HEK293 (cell line): ENCODE results near the gene HPSE.

Experiments
- CTCF ChIA-PET: fragments of 350-600 bp; formaldehyde crosslinking; extraction: SDS; loops from one replicate; lab custom pipeline; 2021; ENCODE audit warnings: antibody characterized with exemption; lab: Yijun Ruan, JAX
- POLR2A ChIA-PET: fragments of 300-600 bp; formaldehyde crosslinking; extraction: SDS; loops from one replicate; lab custom pipeline; 2020; ENCODE audit warnings: antibody characterized with exemption, inconsistent platforms; lab: Yijun Ruan, JAX
- H3K27ac ChIP-seq: fragments of 200-500 bp; sonication (Bioruptor generic); 2 replicates; pipeline ENCODE4 v1.5.1; 2014; ENCODE audit warnings: low read depth, low read length, control low read depth, inconsistent platforms; ENCODE audit errors: extremely low read depth
- H3K36me3 ChIP-seq, 2 experiments: fragments of 200-500 bp in 1 of 2; sonication (Bioruptor generic) in 1 of 2; 1 replicate in 1 of 2; 2 replicates in 1 of 2; pipeline ENCODE4 v1.5.1; 2014 to 2017; ENCODE audit warnings: inconsistent platforms in 2 of 2, low read length in 2 of 2; ENCODE audit not compliant: control insufficient read depth in 2 of 2, insufficient read depth in 1 of 2
- H3K4me1 ChIP-seq: fragments of 200-500 bp; sonication (Bioruptor generic); 2 replicates; pipeline ENCODE4 v1.5.1; 2014; ENCODE audit warnings: mild to moderate bottlenecking, low read length, inconsistent platforms; ENCODE audit not compliant: control insufficient read depth, insufficient read depth
- H3K4me3 ChIP-seq: 2 replicates; pipeline ENCODE4 v1.5.1; 2011; ENCODE audit warnings: low read depth, mild to moderate bottlenecking, control low read depth, low read length, moderate library complexity
- H3K9me3 ChIP-seq: fragments of 200-500 bp; sonication (Bioruptor generic); 2 replicates; pipeline ENCODE4 v1.5.1; 2014; ENCODE audit warnings: low read depth, low read length, inconsistent platforms; ENCODE audit not compliant: control insufficient read depth, insufficient read depth
- KLF7 ChIP-seq: fragments of 450-650 bp; formaldehyde crosslinking; IDR thresholded peaks from 2 replicates; pipeline ENCODE4 v1.5.1; 2016; ENCODE audit warnings: missing biosample characterization, missing genetic modification characterization, borderline replicate concordance
- KLF9 ChIP-seq: fragments of 450-650 bp; formaldehyde crosslinking; IDR thresholded peaks from 2 replicates; pipeline ENCODE4 v1.5.1; 2016; ENCODE audit warnings: missing biosample characterization, missing genetic modification characterization, low read depth
- MZF1 ChIP-seq: fragments of 450-650 bp; formaldehyde crosslinking; IDR thresholded peaks from 2 replicates; pipeline ENCODE4 v1.5.1; 2017; ENCODE audit warnings: missing biosample characterization, missing genetic modification characterization, borderline replicate concordance
- PRDM1 ChIP-seq: fragments of 450-650 bp; formaldehyde crosslinking; IDR thresholded peaks from 2 replicates; pipeline ENCODE4; 2016; ENCODE audit warnings: missing biosample characterization, missing genetic modification characterization
- SP2 ChIP-seq: fragments of 450-650 bp; formaldehyde crosslinking; IDR thresholded peaks from 2 replicates; pipeline ENCODE4 v1.5.1; 2016; ENCODE audit warnings: missing biosample characterization, missing genetic modification characterization
- ZFP41 ChIP-seq: fragments of 450-650 bp; formaldehyde crosslinking; IDR thresholded peaks from 2 replicates; pipeline ENCODE4 v1.5.1; 2016; ENCODE audit warnings: missing biosample characterization, missing genetic modification characterization, borderline replicate concordance
- ZNF121 ChIP-seq: fragments of 450-650 bp; formaldehyde crosslinking; IDR thresholded peaks from 2 replicates; pipeline ENCODE4 v1.5.1; 2016; ENCODE audit warnings: missing biosample characterization, missing genetic modification characterization
- ZNF132 ChIP-seq: fragments of 450-650 bp; formaldehyde crosslinking; IDR thresholded peaks from 2 replicates; pipeline ENCODE4 v1.5.1; 2017; ENCODE audit warnings: missing biosample characterization, missing genetic modification characterization, borderline replicate concordance
- ZNF157 ChIP-seq: fragments of 450-650 bp; formaldehyde crosslinking; IDR thresholded peaks from 2 replicates; pipeline ENCODE4 v1.5.1; 2016; ENCODE audit warnings: missing biosample characterization, missing genetic modification characterization
- ZNF292 ChIP-seq: fragments of 450-650 bp; formaldehyde crosslinking; IDR thresholded peaks from 2 replicates; pipeline ENCODE4 v1.5.1; 2016; ENCODE audit warnings: low read depth, missing biosample characterization, missing genetic modification characterization, borderline replicate concordance
- ZNF544 ChIP-seq: fragments of 450-650 bp; formaldehyde crosslinking; IDR thresholded peaks from 2 replicates; pipeline ENCODE4 v1.5.0; 2017; ENCODE audit warnings: missing biosample characterization, missing genetic modification characterization
- ZNF571 ChIP-seq: fragments of 450-650 bp; formaldehyde crosslinking; IDR thresholded peaks from 2 replicates; pipeline ENCODE4 v1.5.0; 2017; ENCODE audit warnings: missing biosample characterization, missing genetic modification characterization
- ZNF623 ChIP-seq: fragments of 450-650 bp; formaldehyde crosslinking; IDR thresholded peaks from 2 replicates; pipeline ENCODE4 v1.5.1; 2016; ENCODE audit warnings: missing biosample characterization, missing genetic modification characterization
- ZNF768 ChIP-seq: fragments of 450-650 bp; formaldehyde crosslinking; IDR thresholded peaks from 2 replicates; pipeline ENCODE4 v1.5.1; 2018; ENCODE audit warnings: missing biosample characterization, mild to moderate bottlenecking, missing genetic modification characterization
- ZNF785 ChIP-seq: fragments of 450-650 bp; formaldehyde crosslinking; IDR thresholded peaks from 2 replicates; pipeline ENCODE4 v1.5.1; 2016; ENCODE audit warnings: missing biosample characterization, missing genetic modification characterization
- ZNF791 ChIP-seq: fragments of 450-650 bp; formaldehyde crosslinking; IDR thresholded peaks from 2 replicates; pipeline ENCODE4 v1.5.1; 2016; ENCODE audit warnings: missing biosample characterization, missing genetic modification characterization
- TF ChIP-seq, protein P1 (sequence below): fragments of 450-650 bp; formaldehyde crosslinking; IDR thresholded peaks from 2 replicates; pipeline ENCODE4 v1.5.1; 2016; ENCODE audit warnings: missing biosample characterization, missing genetic modification characterization
- TF ChIP-seq, protein P2 (sequence below): fragments of 450-650 bp; formaldehyde crosslinking; IDR thresholded peaks from 2 replicates; pipeline ENCODE4 v1.5.1; 2016; ENCODE audit warnings: missing biosample characterization, missing genetic modification characterization
- TF ChIP-seq, protein P3 (sequence below): fragments of 450-650 bp; formaldehyde crosslinking; IDR thresholded peaks from 2 replicates; pipeline ENCODE4 v1.5.1; 2016; ENCODE audit warnings: missing biosample characterization, missing genetic modification characterization
- TF ChIP-seq, protein P4 (sequence below): fragments of 450-650 bp; formaldehyde crosslinking; IDR thresholded peaks from 2 replicates; pipeline ENCODE4 v1.5.1; 2016; ENCODE audit warnings: missing biosample characterization, missing genetic modification characterization
- TF ChIP-seq, protein P5 (sequence below): fragments of 450-650 bp; formaldehyde crosslinking; IDR thresholded peaks from 2 replicates; pipeline ENCODE4 v1.5.1; 2016; ENCODE audit warnings: missing biosample characterization, missing genetic modification characterization, low read depth
- TF ChIP-seq, protein P6 (sequence below): fragments of 450-650 bp; formaldehyde crosslinking; IDR thresholded peaks from 2 replicates; pipeline ENCODE4 v1.5.1; 2016; ENCODE audit warnings: missing biosample characterization, missing genetic modification characterization

The HPSE gene

DNA sequence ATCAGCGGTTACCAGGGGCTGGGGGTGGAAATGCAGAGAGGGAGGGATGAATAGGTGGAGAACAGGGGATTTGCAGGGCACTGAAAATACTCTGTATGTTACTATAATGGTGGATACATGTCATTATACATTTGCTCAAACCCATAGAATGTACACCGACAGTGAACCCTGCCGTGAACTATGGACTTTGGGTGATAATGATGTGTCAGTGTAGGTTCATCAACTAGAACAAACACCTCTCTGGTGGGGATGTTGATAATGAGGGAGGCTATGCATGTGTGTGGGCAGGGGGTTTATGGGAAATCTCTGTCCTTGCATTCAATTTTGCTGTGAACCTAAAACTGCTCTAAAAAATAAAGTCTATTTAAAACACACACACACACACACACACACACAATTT, 11.5 kb downstream of the HPSE start:
- Histone ChIP-seq H3K4me3 (no peak overlapping the region), H3K4me1 (no peaks in the 10 kb centered on the region), H3K27ac (no peak overlapping the region), H3K9me3 (no peaks in the 10 kb centered on the region), H3K36me3 (no peaks in the 10 kb centered on the region)
- TF ChIP-seq, protein P1, sequence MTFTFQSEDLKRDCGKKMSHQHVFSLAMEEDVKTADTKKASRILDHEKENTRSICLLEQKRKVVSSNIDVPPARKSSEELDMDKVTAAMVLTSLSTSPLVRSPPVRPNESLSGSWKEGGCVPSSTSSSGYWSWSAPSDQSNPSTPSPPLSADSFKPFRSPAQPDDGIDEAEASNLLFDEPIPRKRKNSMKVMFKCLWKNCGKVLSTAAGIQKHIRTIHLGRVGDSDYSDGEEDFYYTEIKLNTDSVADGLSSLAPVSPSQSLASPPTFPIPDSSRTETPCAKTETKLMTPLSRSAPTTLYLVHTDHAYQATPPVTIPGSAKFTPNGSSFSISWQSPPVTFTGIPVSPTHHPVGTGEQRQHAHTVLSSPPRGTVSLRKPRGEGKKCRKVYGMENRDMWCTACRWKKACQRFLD (tag by site-specific recombination) = no peak
- TF ChIP-seq PRDM1 (tag by site-specific recombination) (no peak), ZNF768 (tag by site-specific recombination) (no peak), KLF7 (tag by site-specific recombination) (no peak), ZNF791 (tag by site-specific recombination) (no peak), ZNF292 (tag by site-specific recombination) (no peak), ZNF544 (tag by site-specific recombination) (no peak), SP2 (no peak), ZNF785 (no peak)
- TF ChIP-seq, protein P2, sequence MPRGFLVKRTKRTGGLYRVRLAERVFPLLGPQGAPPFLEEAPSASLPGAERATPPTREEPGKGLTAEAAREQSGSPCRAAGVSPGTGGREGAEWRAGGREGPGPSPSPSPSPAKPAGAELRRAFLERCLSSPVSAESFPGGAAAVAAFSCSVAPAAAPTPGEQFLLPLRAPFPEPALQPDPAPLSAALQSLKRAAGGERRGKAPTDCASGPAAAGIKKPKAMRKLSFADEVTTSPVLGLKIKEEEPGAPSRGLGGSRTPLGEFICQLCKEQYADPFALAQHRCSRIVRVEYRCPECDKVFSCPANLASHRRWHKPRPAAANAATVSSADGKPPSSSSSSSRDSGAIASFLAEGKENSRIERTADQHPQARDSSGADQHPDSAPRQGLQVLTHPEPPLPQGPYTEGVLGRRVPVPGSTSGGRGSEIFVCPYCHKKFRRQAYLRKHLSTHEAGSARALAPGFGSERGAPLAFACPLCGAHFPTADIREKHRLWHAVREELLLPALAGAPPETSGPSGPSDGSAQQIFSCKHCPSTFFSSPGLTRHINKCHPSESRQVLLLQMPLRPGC (tag by site-specific recombination) = no peak
- TF ChIP-seq, protein P3, sequence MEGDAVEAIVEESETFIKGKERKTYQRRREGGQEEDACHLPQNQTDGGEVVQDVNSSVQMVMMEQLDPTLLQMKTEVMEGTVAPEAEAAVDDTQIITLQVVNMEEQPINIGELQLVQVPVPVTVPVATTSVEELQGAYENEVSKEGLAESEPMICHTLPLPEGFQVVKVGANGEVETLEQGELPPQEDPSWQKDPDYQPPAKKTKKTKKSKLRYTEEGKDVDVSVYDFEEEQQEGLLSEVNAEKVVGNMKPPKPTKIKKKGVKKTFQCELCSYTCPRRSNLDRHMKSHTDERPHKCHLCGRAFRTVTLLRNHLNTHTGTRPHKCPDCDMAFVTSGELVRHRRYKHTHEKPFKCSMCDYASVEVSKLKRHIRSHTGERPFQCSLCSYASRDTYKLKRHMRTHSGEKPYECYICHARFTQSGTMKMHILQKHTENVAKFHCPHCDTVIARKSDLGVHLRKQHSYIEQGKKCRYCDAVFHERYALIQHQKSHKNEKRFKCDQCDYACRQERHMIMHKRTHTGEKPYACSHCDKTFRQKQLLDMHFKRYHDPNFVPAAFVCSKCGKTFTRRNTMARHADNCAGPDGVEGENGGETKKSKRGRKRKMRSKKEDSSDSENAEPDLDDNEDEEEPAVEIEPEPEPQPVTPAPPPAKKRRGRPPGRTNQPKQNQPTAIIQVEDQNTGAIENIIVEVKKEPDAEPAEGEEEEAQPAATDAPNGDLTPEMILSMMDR (tag by site-specific recombination) = no peak
- TF ChIP-seq, protein P4, sequence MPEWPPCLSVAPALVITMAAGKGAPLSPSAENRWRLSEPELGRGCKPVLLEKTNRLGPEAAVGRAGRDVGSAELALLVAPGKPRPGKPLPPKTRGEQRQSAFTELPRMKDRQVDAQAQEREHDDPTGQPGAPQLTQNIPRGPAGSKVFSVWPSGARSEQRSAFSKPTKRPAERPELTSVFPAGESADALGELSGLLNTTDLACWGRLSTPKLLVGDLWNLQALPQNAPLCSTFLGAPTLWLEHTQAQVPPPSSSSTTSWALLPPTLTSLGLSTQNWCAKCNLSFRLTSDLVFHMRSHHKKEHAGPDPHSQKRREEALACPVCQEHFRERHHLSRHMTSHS = no peak
- ChIA-PET CTCF (no interaction called here), POLR2A (no interaction called here)

DNA sequence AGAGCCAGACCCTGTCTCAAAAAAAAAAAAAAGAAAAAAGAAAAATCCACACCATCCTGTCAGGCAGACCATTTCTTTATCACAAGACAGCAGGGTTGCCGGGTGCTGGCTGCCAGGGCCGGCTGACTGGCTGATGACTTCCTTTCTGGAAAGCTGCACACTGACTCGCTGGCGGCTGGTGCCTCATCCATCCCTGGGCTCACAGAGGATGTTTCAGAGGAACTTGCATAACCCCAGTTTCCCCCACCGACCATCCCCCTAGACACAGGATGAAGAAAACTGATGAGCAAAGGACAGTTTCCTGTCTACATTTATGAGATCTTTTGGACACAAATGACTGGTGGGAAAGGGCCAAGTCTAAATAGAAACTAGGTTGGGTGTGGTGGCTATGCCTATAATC, 14.1 kb downstream of the HPSE start:
- Histone ChIP-seq H3K9me3 (no peaks in the 10 kb centered on the region), H3K27ac (no peak overlapping the region), H3K36me3 (no peaks in the 10 kb centered on the region), H3K4me3 (no peak overlapping the region), H3K4me1 (no peaks in the 10 kb centered on the region)
- ChIA-PET POLR2A (interaction anchor here (1.0 kb wide), 1 partner anchor 36 kb away, joined by 3 read pairs; the partner anchor contains the start of gene COQ2), CTCF (no interaction called here)
- TF ChIP-seq ZNF121 (tag by site-specific recombination) (no peak), MZF1 (no peak), ZNF623 (tag by site-specific recombination) (no peak), KLF9 (tag by site-specific recombination) (no peak), ZNF571 (tag by site-specific recombination) (no peak), ZFP41 (tag by site-specific recombination) (no peak), ZNF768 (tag by site-specific recombination) (no peak), ZNF157 (tag by site-specific recombination) (no peak), ZNF132 (no peak)
- TF ChIP-seq, protein P5, sequence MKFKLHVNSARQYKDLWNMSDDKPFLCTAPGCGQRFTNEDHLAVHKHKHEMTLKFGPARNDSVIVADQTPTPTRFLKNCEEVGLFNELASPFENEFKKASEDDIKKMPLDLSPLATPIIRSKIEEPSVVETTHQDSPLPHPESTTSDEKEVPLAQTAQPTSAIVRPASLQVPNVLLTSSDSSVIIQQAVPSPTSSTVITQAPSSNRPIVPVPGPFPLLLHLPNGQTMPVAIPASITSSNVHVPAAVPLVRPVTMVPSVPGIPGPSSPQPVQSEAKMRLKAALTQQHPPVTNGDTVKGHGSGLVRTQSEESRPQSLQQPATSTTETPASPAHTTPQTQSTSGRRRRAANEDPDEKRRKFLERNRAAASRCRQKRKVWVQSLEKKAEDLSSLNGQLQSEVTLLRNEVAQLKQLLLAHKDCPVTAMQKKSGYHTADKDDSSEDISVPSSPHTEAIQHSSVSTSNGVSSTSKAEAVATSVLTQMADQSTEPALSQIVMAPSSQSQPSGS (tag by site-specific recombination) = no peak
- TF ChIP-seq, protein P6, sequence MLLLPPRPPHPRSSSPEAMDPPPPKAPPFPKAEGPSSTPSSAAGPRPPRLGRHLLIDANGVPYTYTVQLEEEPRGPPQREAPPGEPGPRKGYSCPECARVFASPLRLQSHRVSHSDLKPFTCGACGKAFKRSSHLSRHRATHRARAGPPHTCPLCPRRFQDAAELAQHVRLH (tag by site-specific recombination) = no peak
